GM12891 (cell line): ENCODE measurements around the gene SRRM2.

ENCODE experiments used
- POLR2A ChIP-seq: IDR thresholded peaks from 2 replicates; pipeline ENCODE4 v1.6.1; 2011; ENCODE audit warnings: low read depth, low read length, control low read depth
- TAF1 ChIP-seq: IDR thresholded peaks from 2 replicates; pipeline ENCODE4 v1.6.1; 2011; ENCODE audit warnings: low read depth, low read length, control low read depth

- TF ChIP-seq TAF1 (no peak), POLR2A (peak; percentile 19; the same call in 1 of the 2 replicates)
Observed at GRCh38 chr16:2768403-2769089, 16.1 kb downstream of the SRRM2 start.
